Erythroblast (primary cell): Measurements from ENCODE around the gene ANKRD62.
"Not testable (repeated sequence)": the region's sequence is repeated elsewhere in the genome, so short reads cannot be mapped to it uniquely, and the experiment has no call there.

ENCODE experiments used
- DNase-seq, 2 experiments: peaks; one replicate each; lab custom pipeline; 2025; lab: John Stamatoyannopoulos, UW
- GATA1 ChIP-seq: IDR thresholded peaks from 2 replicates; pipeline ENCODE4 v1.6.1; 2011; ENCODE audit warnings: low read depth, mild to moderate bottlenecking, control low read depth, low read length, moderate library complexity
- POLR2A ChIP-seq: IDR thresholded peaks from 2 replicates; pipeline ENCODE4 v1.6.1; 2011; ENCODE audit warnings: mild to moderate bottlenecking, low read length

Gene ANKRD62

DNA sequence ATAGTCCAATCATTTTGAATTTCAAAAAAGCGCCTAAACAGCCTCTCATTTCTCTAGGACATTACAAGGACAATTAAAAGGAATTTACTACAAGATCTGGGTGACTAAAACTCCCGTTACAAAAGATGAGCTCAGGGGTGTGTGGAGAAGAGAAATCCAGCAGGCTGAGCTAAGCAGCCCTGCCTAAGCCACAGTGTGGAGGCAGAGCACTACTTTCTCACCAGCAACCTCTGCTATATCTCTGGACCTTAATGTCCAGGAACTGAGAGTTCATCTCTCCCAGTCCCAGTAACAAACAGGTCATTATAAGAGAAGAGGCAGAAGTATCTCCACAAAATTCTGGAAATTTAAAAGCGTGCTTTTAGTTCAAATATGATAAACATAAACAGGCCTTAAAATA lies 18.9 kb upstream of the ANKRD62 start:
- no peak for DNase-seq
- TF ChIP-seq POLR2A (no peak), GATA1 (no peak)

DNA sequence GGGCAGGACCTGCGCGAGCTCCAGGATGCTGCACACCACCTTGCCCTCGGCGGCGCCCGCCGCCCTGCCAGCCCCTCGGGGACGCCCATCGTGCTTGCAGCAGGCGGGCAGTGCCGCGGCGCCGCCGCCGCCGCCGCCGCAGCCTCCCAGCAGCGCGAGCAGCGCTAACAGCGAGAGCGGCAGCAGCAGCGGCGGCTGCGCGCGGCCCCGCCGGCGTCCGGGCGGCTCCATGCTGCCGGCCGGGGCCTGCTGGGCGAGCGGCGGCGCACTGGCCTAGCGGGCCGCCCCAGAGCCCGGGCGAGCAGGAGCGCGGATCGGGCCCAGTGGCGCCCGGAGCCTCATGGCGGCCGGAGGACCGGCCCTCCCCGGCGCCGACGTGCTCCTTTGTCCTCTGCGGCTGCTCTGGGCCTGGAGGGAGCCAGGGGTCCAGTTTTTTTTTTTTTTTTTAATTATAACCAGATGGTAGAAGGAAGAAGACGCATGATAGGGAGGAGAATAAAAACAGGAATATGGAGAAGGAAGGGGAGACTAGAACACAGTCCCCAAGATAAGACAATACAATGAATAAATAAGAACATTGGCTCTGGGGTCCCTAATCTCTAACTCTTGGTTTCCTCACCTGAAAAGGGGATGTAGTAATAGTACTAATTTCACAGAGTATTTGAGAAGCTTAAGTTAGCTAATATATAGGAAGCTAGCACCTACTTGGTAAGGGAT lies 17.1 kb upstream of the ANKRD62 start:
- TF ChIP-seq POLR2A (no peak), GATA1 (no peak)
- DNase-seq = no peak

DNA sequence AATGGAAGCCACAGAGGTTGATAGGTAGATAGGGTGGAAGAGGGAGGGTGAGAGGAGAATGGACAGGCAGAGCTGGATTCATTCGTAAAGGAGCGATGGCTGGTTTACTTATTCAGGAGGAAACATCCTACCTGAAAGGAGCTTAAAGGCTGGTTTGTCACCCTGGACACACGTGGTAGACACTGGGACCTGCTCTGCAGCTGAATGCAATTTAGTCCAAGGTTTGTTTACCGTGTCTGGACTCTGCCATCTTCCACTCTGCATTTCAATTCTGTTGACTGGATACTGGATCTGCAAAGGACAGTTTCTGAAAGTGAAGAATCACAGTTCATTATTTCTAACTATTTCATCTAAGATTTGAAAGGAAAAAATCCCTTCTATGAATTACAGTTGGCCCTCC lies 15.6 kb upstream of the ANKRD62 start:
- DNase-seq = not testable (repeated sequence)

DNA sequence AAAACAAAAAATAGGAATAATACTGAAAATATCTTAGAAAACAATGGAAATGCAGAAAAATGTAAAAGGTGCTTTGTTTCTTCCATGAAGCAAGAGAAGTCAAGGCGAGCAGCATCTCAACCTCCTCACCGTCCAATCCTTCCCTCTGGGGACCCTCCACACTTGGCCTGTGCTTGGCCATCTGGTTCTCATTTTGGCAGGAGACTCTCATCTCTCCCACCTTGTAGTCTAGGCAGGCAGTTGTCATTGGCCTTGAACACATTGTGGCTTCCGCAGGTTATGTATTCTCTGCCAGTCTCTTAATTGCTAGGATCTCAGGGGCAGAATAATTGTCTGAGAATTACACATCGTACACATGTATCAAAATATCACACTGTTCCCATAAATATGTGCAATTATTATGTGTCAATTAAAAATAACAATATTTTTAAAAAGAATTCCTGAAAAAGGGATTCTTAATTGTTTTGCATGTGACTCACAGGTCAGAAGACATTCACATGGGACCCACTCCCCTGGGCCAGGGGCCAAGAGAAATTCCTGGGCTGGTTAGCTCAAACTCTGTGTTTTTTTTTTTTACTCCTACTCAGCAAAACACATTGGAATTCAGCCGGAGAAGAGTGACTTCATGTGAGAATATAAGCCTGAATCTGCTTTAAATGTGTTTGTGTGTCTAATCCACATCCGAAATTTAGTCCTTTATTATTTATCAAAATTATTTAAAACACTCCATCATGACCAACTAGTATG lies 14.0 kb upstream of the ANKRD62 start:
- no peak for TF ChIP-seq GATA1
- TF ChIP-seq POLR2A = no peak
- DNase-seq = no peak

DNA sequence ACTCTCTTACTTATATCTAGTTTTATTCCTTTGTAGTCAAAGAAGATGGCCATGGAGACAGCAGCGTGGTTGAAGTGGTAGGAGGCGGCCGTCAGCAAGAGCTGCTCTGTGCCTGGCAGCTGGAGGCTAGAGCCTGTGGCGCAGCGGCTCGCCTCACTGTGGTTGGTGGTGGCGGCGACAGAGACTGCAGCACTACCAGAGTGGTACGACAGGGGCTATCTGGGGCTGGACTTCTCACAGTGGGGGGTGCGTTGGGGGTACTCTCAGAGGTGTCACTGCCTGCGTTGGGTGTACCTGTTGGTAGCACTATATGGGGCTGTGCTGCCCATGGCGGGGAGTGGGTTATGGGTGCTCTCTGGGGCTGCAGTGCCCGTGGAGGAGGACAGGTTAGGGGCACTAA lies 8.5 kb upstream of the ANKRD62 start:
- TF ChIP-seq GATA1 (no peak), POLR2A (no peak)
- no peak for DNase-seq

DNA sequence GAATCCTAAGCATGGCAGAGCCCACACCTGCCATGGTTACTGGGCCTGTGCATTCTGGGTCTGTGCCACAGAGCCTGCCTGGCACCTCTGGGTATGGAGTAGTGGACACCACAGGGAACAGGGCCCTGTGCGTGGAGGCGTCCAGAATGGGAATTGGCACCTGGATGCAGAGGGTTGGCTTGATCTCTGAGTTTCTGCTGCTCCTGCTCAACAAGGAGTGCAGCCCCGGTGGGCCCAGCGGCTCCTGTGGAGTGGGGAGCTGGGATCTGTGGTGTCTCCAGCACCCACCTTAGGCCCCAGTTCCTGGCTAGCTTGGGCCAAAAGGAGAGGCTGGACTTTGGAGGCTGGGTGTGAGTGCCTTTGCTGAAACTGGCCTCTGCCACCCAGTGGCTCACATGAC lies 7.9 kb upstream of the ANKRD62 start:
- DNase-seq = no peak
- TF ChIP-seq GATA1 (no peak), POLR2A (no peak)

DNA sequence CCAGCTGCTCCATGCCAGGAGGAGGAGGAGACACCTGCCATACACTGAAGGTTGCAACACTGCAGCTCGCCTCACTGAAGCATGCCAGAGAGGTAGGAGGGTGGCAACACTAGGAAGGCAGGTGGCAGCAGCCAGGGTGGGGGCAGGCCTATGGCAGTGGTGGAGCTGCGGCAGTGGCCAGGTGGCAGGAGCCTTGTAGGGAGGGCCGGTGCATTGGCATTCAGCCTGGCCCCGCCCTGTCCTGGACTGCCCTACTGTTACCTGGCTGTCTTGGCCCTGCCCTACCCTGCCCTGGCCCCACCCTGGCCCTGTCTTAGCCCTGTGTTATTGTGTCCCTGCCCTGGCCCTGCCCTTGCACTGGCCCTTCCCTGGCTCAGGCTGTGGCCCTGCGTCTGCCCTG lies 7.4 kb upstream of the ANKRD62 start:
- no peak for DNase-seq
- no peak for TF ChIP-seq POLR2A
- TF ChIP-seq GATA1 = no peak

DNA sequence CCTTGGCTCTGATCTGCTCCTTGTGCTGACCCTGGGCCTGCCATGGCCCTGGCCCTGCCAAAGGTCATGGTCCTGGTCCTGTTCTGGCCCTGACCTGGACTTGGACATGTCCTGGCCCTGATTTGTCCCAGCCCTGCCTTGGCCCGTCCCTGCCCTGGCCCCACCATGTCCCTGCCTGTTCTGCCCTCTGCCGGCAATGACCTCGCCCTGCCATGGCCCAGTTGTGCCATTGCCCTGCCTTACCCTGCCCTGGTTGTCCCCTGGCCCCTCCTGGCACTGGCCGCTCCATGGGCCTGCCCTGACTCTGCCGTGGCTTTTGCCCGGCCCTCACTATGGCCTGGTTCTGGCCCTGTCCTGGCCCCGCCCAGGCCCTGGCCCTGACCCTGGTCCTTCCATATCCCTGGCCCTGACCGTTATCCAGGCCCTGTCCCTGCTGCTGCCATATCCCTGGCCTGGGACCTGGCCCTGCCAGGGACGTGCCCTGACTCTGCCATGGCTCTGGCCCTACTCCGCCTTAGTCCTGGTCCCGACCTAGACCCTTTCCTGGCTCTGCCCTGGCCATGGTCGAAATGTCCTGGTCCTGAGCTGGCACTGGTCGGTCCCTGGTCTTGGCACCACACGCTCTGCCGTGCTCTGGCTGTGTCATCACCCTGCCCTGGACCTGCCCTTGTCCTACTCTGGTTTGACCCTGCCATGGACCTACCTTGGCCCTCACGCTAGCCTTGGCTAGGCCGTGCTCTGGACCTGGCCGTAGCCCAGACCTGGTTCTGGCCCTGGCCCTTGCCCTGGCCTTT lies 6.8 kb upstream of the ANKRD62 start:
- no peak for DNase-seq
- TF ChIP-seq GATA1 (no peak), POLR2A (no peak)

DNA sequence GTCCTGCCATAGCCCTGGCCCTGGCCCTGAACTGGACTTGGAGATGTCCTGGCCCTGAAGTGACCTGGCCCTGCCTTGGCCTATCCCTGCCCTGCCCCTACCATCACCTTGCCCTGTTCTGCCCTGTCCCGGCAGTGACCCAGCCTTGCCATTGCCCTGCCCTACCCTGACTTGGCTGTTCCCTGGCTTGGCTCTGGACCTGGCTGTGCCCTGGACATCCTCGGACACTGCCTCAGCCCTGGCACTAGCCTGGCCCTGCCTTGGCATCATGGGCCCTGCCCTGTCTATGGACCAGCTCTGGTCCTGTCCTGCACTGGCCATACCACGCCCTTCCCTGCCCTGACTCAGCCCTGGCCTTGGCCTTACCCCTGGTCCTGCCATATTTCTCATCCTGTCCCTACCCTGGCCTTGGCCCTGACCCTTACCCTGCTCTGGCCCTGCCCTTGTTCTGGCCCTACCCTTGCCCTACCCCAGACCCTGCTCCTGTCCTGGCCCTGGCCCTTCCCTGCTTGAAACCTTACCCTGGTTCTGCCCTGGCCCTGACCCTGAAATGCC lies 6.1 kb upstream of the ANKRD62 start:
- TF ChIP-seq POLR2A (no peak), GATA1 (no peak)
- no peak for DNase-seq

DNA sequence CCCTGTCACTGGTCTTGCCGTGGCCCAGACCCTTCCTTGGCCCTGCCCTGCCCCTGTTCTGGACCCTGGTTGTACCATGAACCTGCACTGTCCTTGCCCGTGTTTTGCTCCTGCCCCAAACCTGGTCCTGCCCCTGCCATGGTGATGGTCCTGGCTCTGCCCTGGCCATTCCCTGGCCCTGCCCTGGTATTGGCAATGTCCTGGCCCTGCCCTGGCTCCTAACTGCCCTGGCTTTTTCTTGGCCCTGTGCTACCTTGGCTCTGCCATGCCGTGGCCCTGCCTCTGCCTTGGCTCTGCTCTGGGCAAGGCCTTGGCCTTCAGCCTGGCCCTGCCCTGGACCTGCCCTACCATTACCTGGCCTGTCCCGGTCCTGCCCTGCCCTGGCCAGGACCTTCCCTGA lies 5.5 kb upstream of the ANKRD62 start:
- no peak for DNase-seq
- TF ChIP-seq GATA1 (no peak), POLR2A (no peak)

DNA sequence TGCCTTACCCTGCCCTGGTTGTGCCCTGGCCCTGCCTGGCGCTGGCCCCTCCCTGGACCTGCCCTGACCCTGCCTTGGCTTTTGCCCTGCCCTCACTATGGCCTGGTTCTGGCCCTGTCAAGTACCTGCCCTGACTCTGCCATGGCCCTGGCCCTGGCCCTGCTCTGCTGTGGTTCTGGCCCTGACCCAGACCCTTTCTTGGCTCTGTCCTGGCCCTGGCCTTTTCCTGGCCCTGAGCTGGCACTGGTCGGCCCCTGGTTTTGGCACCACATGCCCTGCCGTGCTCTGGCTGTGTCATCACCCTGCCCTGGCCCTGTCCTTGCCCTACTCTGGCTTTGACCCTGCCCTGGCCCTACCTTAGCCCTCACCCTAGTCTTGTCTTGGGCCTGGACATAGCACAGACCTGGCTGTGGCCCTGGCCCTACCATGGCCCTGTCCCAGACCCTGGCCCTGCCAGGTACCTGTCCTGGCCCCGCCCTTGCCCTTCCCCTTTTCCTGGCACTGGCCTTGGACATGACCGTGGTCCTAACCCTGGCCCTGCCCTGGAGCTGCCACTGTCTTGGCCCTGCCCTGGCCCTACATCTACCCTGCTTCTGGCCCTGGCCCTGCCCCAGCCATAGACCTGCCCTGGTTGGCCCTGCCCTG lies 4.8 kb upstream of the ANKRD62 start:
- TF ChIP-seq GATA1 (no peak), POLR2A (no peak)
- DNase-seq = no peak

DNA sequence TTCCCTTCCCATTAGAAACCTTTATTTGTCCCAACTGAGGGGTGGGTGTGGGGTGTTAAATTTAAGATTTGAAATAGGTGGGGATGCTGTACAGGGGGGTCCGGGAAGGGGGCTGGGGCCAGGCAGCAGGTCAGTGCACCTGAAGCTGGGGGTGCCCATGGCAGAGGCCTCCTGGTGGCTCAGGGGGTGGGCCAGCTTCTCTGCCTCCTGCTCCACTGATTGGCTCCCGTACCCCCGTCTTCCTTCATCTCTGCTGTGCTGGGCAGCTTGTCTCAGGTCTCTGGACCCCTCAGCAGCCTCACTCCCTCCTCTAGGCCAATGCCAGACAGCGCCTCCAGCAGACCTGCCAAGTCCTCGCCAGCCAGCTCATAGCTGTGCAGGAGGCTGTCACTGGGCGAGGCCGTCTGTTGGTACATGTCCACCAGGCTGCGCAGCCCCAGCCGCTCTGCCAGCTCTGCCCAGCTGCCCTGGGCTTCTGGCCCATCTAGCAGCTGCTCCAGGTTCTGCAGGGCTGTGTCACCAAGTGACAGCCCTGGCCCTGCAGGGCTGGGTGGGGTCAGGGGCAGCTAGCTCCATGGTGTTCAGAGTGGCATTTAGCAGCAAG lies 2.0 kb upstream of the ANKRD62 start:
- DNase-seq = no peak
- TF ChIP-seq POLR2A (no peak), GATA1 (no peak)

DNA sequence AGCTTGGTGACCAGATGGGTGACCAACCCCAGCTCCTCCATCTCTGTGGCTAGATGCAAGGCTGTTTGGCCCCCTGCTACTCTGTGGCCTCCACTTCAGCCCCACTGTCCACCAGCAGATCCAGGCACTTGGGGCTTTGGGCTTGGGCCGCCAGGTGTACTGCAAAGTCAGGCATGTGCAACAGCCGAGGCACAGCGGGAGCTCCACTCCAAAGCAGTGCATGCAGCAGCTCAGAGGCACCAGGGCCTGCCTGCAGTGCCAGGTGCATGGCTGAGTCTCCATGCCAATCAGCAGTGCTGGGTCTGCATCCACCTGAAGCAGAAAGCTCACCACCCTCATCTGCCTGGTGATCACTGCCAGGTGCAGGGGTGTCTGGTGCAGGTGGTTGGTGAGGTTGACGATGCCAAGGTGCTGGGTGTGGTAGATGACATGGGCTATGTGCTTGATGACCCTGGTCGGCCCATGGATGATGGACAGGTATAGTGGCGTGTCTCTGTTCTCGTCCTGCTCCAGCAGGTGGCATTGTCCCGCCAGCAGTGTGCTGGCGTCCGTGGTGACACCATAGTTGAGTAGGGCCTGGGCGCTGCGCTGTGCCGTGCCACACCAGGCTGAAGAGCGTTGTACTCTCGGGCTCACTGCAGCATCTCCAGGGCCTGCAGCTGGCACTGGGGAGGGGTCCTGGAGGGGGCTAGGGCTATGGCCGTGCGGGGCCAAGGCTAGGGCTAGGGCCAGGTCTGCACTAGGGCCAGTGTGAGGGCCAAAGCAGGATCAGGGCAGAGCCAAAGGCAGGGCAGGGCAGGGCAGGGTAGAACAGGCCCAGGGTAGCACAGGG lies 1.0 kb upstream of the ANKRD62 start:
- DNase-seq = peak in 1 of 2 experiments; percentile 28
- TF ChIP-seq GATA1 (no peak), POLR2A (no peak)
